Testis (tissue), 2 donors: ENCODE data around the gene IL12RB2.

Experiments
- POLR2A ChIP-seq: fragments of 450-650 bp; IDR thresholded peaks from one replicate; pipeline ENCODE4 v1.6.1; 2017; ENCODE audit warnings: antibody characterized with exemption, mild to moderate bottlenecking, moderate library complexity
- TF ChIP-seq, protein P1 (sequence below), 3 experiments: fragments of 450-650 bp in 2 of 3; fragments of 200-600 bp in 1 of 3; sonication (generic) in 1 of 3; IDR thresholded peaks; one replicate each; pipeline ENCODE4 v1.5.1; 2016 to 2019; ENCODE audit warnings: antibody characterized with exemption in 3 of 3, mild to moderate bottlenecking in 2 of 3, moderate library complexity in 1 of 3

DNA sequence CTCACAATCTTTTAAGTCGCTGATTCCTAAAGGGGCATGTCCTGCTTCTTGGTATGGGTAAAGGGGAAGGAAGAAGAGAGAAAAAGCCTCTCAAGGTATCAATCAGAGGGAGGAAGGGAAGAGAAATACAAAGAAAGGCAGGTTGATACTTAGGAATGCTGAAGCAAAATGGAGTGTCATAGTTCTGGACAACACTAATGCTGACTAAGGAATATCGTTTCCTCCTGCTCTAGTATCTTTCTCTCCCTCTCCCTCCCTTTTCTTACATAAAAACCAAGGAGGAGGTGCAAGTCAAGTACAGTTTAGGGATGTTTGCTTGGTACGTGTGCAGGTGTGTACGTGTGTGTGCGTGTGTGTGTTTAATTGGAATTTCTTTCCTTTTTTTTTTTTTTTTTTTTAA lies 44.9 kb upstream of the IL12RB2 start:
- TF ChIP-seq, protein P1, sequence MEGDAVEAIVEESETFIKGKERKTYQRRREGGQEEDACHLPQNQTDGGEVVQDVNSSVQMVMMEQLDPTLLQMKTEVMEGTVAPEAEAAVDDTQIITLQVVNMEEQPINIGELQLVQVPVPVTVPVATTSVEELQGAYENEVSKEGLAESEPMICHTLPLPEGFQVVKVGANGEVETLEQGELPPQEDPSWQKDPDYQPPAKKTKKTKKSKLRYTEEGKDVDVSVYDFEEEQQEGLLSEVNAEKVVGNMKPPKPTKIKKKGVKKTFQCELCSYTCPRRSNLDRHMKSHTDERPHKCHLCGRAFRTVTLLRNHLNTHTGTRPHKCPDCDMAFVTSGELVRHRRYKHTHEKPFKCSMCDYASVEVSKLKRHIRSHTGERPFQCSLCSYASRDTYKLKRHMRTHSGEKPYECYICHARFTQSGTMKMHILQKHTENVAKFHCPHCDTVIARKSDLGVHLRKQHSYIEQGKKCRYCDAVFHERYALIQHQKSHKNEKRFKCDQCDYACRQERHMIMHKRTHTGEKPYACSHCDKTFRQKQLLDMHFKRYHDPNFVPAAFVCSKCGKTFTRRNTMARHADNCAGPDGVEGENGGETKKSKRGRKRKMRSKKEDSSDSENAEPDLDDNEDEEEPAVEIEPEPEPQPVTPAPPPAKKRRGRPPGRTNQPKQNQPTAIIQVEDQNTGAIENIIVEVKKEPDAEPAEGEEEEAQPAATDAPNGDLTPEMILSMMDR (IDR thresholded peaks at IDR 0.05): no peak
- no peak for TF ChIP-seq POLR2A
